Endothelial cell of umbilical vein (primary cell): ENCODE measurements around the gene LRRC28. TPM values are rescaled to one million over a fixed set of nuclear protein-coding genes. Genes with fewer than 3 reads are reported as not detected.

Source experiments
- BruUV-seq: library from RNA; stranded (reverse); fragments of 400-500 nt; replicated peaks from 2 replicates; lab custom pipeline; 2021; lab: Mats Ljungman, UMichigan
- CTCF ChIA-PET: fragments of 300-600, 350-600 bp; sonication (Branson Sonifier 250); formaldehyde crosslinking; loops from one replicate; lab custom pipeline; 2021; ENCODE audit warnings: antibody characterized with exemption, inconsistent platforms; lab: Charles Lee
- POLR2A ChIA-PET: fragments of 300-600, 350-600 bp; sonication (Branson Sonifier 250); formaldehyde crosslinking; loops from one replicate; lab custom pipeline; 2021; ENCODE audit warnings: antibody characterized with exemption, inconsistent platforms; lab: Charles Lee
- DNase-seq: peaks from one replicate; pipeline ENCODE4 v3.0.0-alpha.2; 2011; ENCODE audit warnings: low read depth, low spot score
- FAIRE-seq: peaks from 2 replicates; lab custom pipeline; 2011; peaks lifted over from hg19 to GRCh38; lab: Jason Lieb, UNC
- H2AFZ ChIP-seq: 2 replicates; pipeline ENCODE4 v1.6.0; 2012; ENCODE audit warnings: low read depth, low read length, control low read depth, inconsistent platforms
- H3K27ac ChIP-seq: 2 replicates; pipeline ENCODE4 v1.5.1; 2011; ENCODE audit warnings: low read depth, mild to moderate bottlenecking, control low read depth, low read length, moderate library complexity; ENCODE audit not compliant: insufficient read depth
- H3K27me3 ChIP-seq, 2 experiments: 2 replicates each; pipeline versions ENCODE4 v1.6.0 to v1.6.1; 2011; ENCODE audit warnings: low read length in 2 of 2, mixed read lengths in 1 of 2; ENCODE audit not compliant: control insufficient read depth in 2 of 2, insufficient read depth in 2 of 2
- H3K36me3 ChIP-seq, 2 experiments: 2 replicates in 1 of 2; 3 replicates in 1 of 2; pipeline ENCODE4 v1.5.1; 2011; ENCODE audit warnings: low read length in 2 of 2, mild to moderate bottlenecking in 1 of 2, moderate library complexity in 1 of 2; ENCODE audit not compliant: control insufficient read depth in 2 of 2, insufficient read depth in 2 of 2; ENCODE audit errors: extremely low read depth in 1 of 2
- H3K4me1 ChIP-seq: 3 replicates; pipeline ENCODE4 v1.5.1; 2011; ENCODE audit warnings: mild to moderate bottlenecking, low read length; ENCODE audit not compliant: control insufficient read depth, insufficient read depth; ENCODE audit errors: extremely low read depth
- H3K4me2 ChIP-seq: 2 replicates; pipeline ENCODE4 v1.6.1; 2011; ENCODE audit warnings: low read length, control low read depth, mixed read lengths; ENCODE audit not compliant: insufficient read depth
- H3K4me3 ChIP-seq, 3 experiments: fragments of 200-600 bp in 1 of 3; sonication (generic), shearing (Covaris generic) in 1 of 3; replicated peaks in 1 of 3; 2 replicates each; pipeline ENCODE4 v1.5.1; 2011 to 2016; ENCODE audit warnings: control low read depth in 3 of 3, low read length in 3 of 3, mild to moderate bottlenecking in 2 of 3, inconsistent platforms in 1 of 3, low read depth in 1 of 3, moderate library complexity in 1 of 3; ENCODE audit not compliant: insufficient read depth in 1 of 3
- H3K79me2 ChIP-seq: 2 replicates; pipeline ENCODE4 v1.6.0; 2012; ENCODE audit warnings: low read length, inconsistent platforms; ENCODE audit not compliant: control insufficient read depth, insufficient read depth
- H3K9ac ChIP-seq: replicated peaks from 2 replicates; pipeline ENCODE3; 2011; ENCODE audit warnings: low read length, control low read depth; ENCODE audit not compliant: insufficient read depth; ENCODE audit errors: extremely low read depth
- H3K9me1 ChIP-seq: replicated peaks from 3 replicates; pipeline ENCODE4 v1.6.0; 2011; ENCODE audit warnings: mild to moderate bottlenecking, low read length; ENCODE audit not compliant: control insufficient read depth, insufficient read depth; ENCODE audit errors: extremely low read depth
- H3K9me3 ChIP-seq: replicated peaks from 2 replicates; pipeline ENCODE4 v1.5.1; 2012; ENCODE audit warnings: low read length, inconsistent platforms; ENCODE audit not compliant: control insufficient read depth, insufficient read depth
- H4K20me1 ChIP-seq: replicated peaks from 2 replicates; pipeline ENCODE3; 2011; ENCODE audit warnings: mild to moderate bottlenecking, low read length; ENCODE audit not compliant: control insufficient read depth, insufficient read depth; ENCODE audit errors: extremely low read depth
- CTCF ChIP-seq, 2 donors: IDR thresholded peaks; 1 replicate in 1 of 2; 2 replicates in 1 of 2; pipeline ENCODE4 v1.5.1; 2011; ENCODE audit warnings: low read length in 2 of 2, mild to moderate bottlenecking in 2 of 2, moderate library complexity in 2 of 2, control low read depth in 1 of 2, inconsistent platforms in 1 of 2, low read depth in 1 of 2; ENCODE audit not compliant: insufficient read depth in 1 of 2; ENCODE audit errors: extremely low read depth in 1 of 2
- EZH2 ChIP-seq: IDR thresholded peaks from 2 replicates; pipeline ENCODE4 v1.6.1; 2012; ENCODE audit warnings: borderline replicate concordance, low read depth, mild to moderate bottlenecking, moderate library complexity, low read length, inconsistent platforms; ENCODE audit not compliant: severe bottlenecking
- FOS ChIP-seq: IDR thresholded peaks from 2 replicates; pipeline ENCODE4 v1.6.1; 2011; ENCODE audit warnings: mild to moderate bottlenecking, low read length, moderate library complexity, borderline replicate concordance; ENCODE audit not compliant: insufficient read depth
- GATA2 ChIP-seq: IDR thresholded peaks from 2 replicates; pipeline ENCODE4 v1.7.0; 2011; ENCODE audit warnings: low read depth, mild to moderate bottlenecking, moderate library complexity, mixed read lengths, low read length; ENCODE audit not compliant: insufficient read length, insufficient read depth
- JUN ChIP-seq: IDR thresholded peaks from 2 replicates; pipeline ENCODE4 v1.6.1; 2011; ENCODE audit warnings: borderline replicate concordance, low read depth; ENCODE audit not compliant: insufficient read length, insufficient read depth
- MAX ChIP-seq: IDR thresholded peaks from 2 replicates; pipeline ENCODE4 v1.6.1; 2011; ENCODE audit not compliant: insufficient read depth, insufficient read length
- MYC ChIP-seq: IDR thresholded peaks from one replicate; pipeline ENCODE4 v1.6.1; 2011; ENCODE audit warnings: mild to moderate bottlenecking, low read depth, low read length
- POLR2A ChIP-seq: IDR thresholded peaks from 2 replicates; pipeline ENCODE4 v1.6.1; 2012; ENCODE audit warnings: low read depth, mild to moderate bottlenecking, control low read depth, low read length
- POLR2AphosphoS5 ChIP-seq: IDR thresholded peaks from 2 replicates; pipeline ENCODE4 v1.6.1; 2012; ENCODE audit warnings: low read depth, mild to moderate bottlenecking, control low read depth, low read length, moderate library complexity; ENCODE audit not compliant: insufficient read depth
- dilution Hi-C: fragments of 300-500 bp; cut with MboI; formaldehyde crosslinking; loops from one replicate; pipeline ENCODE4 v1.15.0; 2019; ENCODE audit warnings: low sequenced_read_pairs; ENCODE audit not compliant: extremely low pct_ligation_motif_present
- intact Hi-C: fragments of 100-400 bp; cut with micrococcal nuclease; formaldehyde crosslinking; loops from one replicate; pipeline ENCODE4 v1.10.0; 2022
- polyA plus RNA-seq, 4 experiments: library from polyadenylated mRNA; depleted of rRNA in 3 of 4; stranded (reverse) in 3 of 4; unstranded in 1 of 4; fragments of >200 nt; gene quantifications; 2 replicates each; pipeline versions ENCODE4 v1.2.1 to v1.2.3, GENCODE V29; 2011 to 2012; ENCODE audit warnings: missing spikeins in 1 of 4
- total RNA-seq: library from RNA; stranded (reverse); gene quantifications from 2 replicates; pipeline ENCODE4 v1.2.3, GENCODE V29; 2021

Gene LRRC28
- total and polyA plus RNA-seq, 2 donors (not counting 3 experiments of a cell fraction or from before 2014, with no cell fraction given) = 19.6 to 26.7 TPM

GRCh38 chr15:99273801-99274200, 22.5 kb downstream of the LRRC28 start:
- H2AFZ ChIP-seq = no peak overlapping the region
- dilution Hi-C loops (no loop called here), intact Hi-C loops (loop anchor here (1.0 to 5.0 kb wide), 5 partner anchors 430 to 648 kb away; partner anchors contain the start of gene LYSMD4)
- no peak overlapping the region for H3K4me3 ChIP-seq
- TF ChIP-seq POLR2AphosphoS5 (no peak), FOS (no peak)
- H3K4me1 ChIP-seq = no peaks in the 10 kb centered on the region
- ChIA-PET CTCF (interaction anchor here (1.0 to 11.2 kb wide), 16 partner anchors 8 to 525 kb away, joined by 3 to 230 read pairs (median 8); partner anchors contain the start of gene LYSMD4), POLR2A (no interaction called here)
- no peak overlapping the region for H3K27ac ChIP-seq
- H4K20me1 ChIP-seq = no peaks in the 10 kb centered on the region
- FAIRE-seq = no peak
- no peaks in the 10 kb centered on the region for H3K27me3 ChIP-seq
- no peaks in the 10 kb centered on the region for H3K9me3 ChIP-seq
- H3K9me1 ChIP-seq = no peaks in the 10 kb centered on the region
- no peaks in the 10 kb centered on the region for H3K36me3 ChIP-seq
- H3K9ac ChIP-seq = no peak overlapping the region
- no peak for DNase-seq
- BruUV-seq = no TSS peak
- H3K79me2 ChIP-seq = no peaks in the 10 kb centered on the region
- no peak overlapping the region for H3K4me2 ChIP-seq

GRCh38 chr15:99275061-99275460, 23.8 kb downstream of the LRRC28 start:
- Histone ChIP-seq H3K9me1 (no peaks in the 10 kb centered on the region), H3K27me3 (no peaks in the 10 kb centered on the region), H3K27ac (no peak overlapping the region), H2AFZ (no peak overlapping the region), H3K9me3 (no peaks in the 10 kb centered on the region), H3K4me3 (no peak overlapping the region), H3K9ac (no peak overlapping the region), H3K4me1 (no peaks in the 10 kb centered on the region), H3K79me2 (no peaks in the 10 kb centered on the region), H3K4me2 (no peak overlapping the region), H4K20me1 (no peaks in the 10 kb centered on the region), H3K36me3 (no peaks in the 10 kb centered on the region)
- POLR2A ChIA-PET = no interaction called here
- intact Hi-C loops (no loop called here), dilution Hi-C loops (loop anchor here (25.0 kb wide), 1 partner anchor 437 kb away; no protein-coding TSS in a partner anchor)
- FAIRE-seq (no peak), DNase-seq (no peak)
- TF ChIP-seq POLR2AphosphoS5 (no peak), POLR2A (no peak), GATA2 (no peak), FOS (no peak), MYC (no peak), EZH2 (no peak), CTCF (IDR thresholded peaks at IDR 0.05; ENCODE audit: extremely low read depth in 1 of 2, insufficient read depth in 1 of 2, low read depth in 1 of 2, low read length in 2 of 2) (no peak), MAX (no peak), JUN (no peak)
- CTCF ChIA-PET = interaction anchor here (0.9 to 11.2 kb wide), 6 partner anchors 9 to 480 kb away, joined by 3 to 230 read pairs (median 34); partner anchors contain the start of gene LYSMD4
- no TSS peak for BruUV-seq
